Measurements from ENCODE around the gene NSMF.

NSMF gene

DNA sequence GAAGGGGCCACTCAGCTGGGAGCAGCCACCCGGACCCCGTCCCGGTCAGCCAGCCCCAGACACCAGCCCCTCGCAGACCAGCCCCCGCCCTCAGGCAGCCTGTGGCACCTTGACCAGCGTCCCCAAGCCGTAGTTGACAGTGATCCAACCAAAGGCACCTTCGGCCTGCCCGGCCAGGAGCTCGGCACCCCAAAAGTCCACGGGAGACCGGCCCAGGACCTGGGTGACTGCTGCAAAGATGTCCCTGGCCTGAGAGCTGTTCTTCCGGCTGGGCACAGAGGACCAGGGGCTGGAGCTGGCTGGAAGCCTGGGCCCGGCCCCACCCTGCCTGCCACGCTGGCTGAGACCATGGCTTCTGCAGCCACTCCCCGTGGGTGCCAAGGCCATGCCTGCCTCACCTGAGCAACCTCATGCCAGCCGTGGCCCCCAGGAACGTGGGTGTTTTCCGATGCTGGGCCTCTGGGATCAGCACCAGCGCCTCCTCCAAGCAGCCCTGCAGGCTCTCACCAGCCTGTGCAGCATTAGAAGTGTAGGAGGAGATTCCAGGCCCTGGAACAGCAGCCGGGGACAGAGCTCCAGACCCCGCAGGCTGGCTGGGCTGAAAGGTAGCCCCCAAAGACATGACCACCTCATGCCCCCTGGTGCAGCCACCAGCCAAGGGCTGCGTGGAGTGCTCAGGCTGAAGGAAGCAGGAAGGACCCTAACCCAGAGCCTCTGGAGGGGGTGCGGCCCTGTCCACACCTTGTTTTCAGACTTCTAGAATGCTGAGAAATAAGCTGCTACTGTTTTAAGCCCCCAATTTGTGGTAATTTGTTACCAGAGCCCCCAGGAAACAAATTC, 22.2 kb downstream of the NSMF start:
- TF ChIP-seq, protein P1, sequence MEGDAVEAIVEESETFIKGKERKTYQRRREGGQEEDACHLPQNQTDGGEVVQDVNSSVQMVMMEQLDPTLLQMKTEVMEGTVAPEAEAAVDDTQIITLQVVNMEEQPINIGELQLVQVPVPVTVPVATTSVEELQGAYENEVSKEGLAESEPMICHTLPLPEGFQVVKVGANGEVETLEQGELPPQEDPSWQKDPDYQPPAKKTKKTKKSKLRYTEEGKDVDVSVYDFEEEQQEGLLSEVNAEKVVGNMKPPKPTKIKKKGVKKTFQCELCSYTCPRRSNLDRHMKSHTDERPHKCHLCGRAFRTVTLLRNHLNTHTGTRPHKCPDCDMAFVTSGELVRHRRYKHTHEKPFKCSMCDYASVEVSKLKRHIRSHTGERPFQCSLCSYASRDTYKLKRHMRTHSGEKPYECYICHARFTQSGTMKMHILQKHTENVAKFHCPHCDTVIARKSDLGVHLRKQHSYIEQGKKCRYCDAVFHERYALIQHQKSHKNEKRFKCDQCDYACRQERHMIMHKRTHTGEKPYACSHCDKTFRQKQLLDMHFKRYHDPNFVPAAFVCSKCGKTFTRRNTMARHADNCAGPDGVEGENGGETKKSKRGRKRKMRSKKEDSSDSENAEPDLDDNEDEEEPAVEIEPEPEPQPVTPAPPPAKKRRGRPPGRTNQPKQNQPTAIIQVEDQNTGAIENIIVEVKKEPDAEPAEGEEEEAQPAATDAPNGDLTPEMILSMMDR (conservative IDR thresholded peaks at IDR 0.05), result no peak
- no peak overlapping the region for H3K27ac ChIP-seq

DNA sequence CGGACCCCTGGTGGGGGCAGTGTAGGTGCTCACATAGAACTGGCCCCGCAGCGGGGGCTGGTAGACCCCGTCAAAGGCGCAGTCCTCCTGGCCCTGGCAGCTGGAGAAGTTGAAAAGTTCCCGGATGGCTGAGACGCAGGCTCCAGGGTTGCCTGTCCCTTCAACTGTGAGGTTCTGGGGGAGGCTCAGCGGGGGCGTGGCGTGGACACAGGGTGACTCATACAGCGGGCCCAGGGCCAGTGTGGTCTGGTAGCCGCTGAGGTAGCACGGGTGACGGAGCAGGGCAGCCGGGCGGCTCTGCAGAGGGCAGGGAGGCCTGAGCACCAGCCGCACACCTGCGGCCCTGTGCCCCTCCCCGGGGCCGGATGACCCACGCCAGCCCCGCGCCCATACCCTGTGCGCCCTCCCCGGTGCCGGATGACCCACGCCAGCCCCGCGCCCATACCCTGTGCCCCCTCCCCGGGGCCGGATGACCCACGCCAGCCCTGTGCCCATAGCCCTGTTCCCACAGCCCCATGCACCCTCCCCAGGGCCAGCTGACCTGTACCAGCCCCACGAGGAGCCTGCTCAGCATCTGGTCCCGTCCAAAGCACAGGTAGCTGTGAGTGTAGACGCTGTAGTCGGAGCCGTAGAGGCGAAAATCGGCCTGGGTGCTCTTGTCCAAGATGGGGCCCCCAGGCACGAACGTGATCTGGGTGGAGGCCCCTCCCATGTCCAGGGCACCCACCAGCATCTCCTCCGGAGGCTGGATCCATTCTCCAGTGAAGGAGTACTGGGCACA, 23.0 kb downstream of the NSMF start:
- no peak overlapping the region for H3K27ac ChIP-seq
- TF ChIP-seq, protein P1 (conservative IDR thresholded peaks at IDR 0.05), result no peak

DNA sequence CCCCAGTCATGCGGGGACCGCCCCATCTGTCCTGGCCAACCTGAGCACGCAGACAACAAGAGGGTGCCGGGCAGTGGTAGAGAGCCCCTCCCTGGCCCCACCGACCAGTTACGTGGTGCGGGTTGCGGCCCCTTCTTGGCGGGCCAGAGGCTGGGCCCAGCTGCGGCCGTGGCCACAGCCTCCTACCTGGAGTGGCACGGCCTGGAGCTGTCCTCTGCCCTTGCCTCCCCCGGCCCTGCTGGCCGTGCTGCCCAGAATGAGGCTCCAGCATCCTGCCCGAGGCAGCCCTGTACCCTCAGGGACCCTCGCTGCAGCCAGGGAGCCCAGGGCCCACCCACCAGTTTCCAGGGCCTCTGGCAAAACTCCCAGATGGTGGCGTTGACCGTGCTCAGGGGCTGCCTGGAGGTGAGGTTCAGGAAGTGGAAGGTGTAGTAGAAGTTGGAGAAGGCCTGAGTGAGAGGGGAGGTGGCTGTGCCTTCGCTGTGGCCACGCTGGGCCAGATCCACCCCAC, 23.7 kb downstream of the NSMF start:
- no peak overlapping the region for H3K27ac ChIP-seq
- TF ChIP-seq, protein P1 (conservative IDR thresholded peaks at IDR 0.05), result no peak

DNA sequence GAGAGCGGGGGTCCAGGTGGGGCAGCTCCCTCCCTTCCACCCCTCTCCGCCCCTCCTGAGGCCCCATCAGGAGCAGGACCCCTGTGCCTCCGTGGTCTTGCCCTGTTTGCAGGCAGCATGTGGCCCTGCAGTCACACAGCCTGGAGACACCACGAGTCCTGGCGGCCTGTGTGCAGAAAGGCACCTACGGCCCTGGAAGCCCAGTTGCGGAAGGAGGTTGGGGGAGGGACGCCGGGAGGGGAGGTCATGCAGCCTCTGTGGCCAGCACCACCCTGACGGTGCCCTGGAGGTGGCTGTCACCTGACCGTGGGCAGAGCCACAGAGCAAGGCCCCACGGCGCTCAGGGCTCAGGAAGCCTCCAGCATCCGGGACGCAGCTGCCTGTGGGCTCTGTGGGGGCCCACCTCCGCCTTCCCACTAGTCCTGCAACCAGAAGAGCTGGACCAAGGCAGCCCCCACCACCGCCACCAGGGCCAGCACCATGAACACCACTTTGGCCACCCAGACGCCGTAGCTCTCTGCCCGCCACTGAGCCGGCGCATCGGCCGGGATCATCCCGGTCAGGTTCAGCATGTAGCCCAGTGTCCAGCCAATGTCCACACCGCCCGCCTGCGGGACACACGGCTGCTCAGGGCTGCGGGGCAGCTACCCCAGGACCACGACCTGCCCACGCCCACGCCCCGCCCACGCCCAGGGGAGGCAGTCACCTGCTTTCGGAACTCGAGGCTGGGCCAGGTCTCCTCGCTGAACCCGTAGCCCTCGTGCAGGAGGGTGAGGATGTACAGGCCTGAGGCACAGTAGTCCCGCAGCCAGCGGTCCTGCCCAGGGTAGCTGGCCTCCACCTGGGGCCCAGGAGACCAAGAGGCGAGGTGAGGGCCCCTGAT, 24.4 kb downstream of the NSMF start:
- no peak overlapping the region for H3K27ac ChIP-seq
- TF ChIP-seq, protein P1 (conservative IDR thresholded peaks at IDR 0.05), result no peak

DNA sequence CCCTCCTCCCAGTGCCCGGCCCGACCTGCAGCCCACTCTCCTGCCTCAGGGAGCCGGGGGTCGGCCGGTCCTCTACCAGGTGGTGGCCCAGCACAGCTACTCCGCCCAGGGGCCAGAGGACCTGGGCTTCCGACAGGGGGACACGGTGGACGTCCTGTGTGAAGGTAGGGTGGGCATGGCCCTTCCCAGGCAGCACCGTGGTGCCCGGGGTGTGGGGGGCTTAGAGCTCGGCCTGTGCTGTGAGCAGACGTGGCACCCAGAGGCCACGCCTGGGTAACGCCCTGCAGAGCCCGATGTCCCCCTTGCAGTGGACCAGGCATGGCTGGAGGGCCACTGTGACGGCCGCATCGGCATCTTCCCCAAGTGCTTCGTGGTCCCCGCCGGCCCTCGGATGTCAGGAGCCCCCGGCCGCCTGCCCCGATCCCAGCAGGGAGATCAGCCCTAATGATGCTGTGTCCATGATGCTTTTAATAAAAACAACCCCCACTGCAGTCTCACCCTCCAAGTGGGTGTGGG, 25.2 kb downstream of the NSMF start:
- H3K27ac ChIP-seq, result no peak overlapping the region
- TF ChIP-seq, protein P1 (conservative IDR thresholded peaks at IDR 0.05), result no peak

DNA sequence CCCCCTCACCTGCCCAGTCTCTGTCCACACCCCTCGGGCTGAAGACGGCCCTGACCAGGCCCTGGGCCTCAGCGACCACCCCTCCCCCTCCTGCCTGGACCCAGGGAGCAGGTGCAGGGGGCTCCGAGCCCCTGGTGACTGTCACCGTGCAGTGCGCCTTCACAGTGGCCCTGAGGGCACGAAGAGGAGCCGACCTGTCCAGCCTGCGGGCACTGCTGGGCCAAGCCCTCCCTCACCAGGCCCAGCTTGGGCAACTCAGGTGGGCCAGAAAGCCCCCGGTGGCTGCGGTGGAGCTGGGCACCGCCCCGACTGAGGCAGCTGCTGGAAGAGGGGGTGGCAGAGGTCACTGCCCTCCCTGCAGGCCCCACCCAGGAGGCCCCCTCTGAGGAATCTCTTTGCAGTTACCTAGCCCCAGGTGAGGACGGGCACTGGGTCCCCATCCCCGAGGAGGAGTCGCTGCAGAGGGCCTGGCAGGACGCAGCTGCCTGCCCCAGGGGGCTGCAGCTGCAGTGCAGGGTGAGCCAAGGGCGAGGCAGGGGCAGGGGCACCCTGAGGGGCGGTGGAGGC, 25.7 kb downstream of the NSMF start:
- TF ChIP-seq, protein P1 (conservative IDR thresholded peaks at IDR 0.05), result no peak
- no peak overlapping the region for H3K27ac ChIP-seq

All from VCaP (cell line).